ENCODE data around the gene MYCN. TPM values are rescaled to one million over a fixed set of nuclear protein-coding genes. Genes with fewer than 3 reads are reported as not detected.

Gene MYCN
- total RNA-seq, 4 donors from 2014 or later, result not detected

GRCh38 chr2:15953147-15953630 lies 12.8 kb downstream of the MYCN start:
- no peak for TF ChIP-seq CTCF (IDR thresholded peaks at IDR 0.05; ENCODE audit: low read depth)

GRCh38 chr2:15953891-15954680 lies 13.7 kb downstream of the MYCN start:
- no peak for TF ChIP-seq CTCF (IDR thresholded peaks at IDR 0.05; ENCODE audit: low read depth)

GRCh38 chr2:15954761-15955160 lies 14.4 kb downstream of the MYCN start:
- no peak for TF ChIP-seq CTCF (IDR thresholded peaks at IDR 0.05; ENCODE audit: low read depth)

GRCh38 chr2:15955232-15955988 lies 15.1 kb downstream of the MYCN start:
- TF ChIP-seq CTCF (IDR thresholded peaks at IDR 0.05; ENCODE audit: low read depth), result no peak

GRCh38 chr2:15956230-15956629 lies 15.9 kb downstream of the MYCN start:
- TF ChIP-seq CTCF (IDR thresholded peaks at IDR 0.05; ENCODE audit: low read depth), result no peak

GRCh38 chr2:15956751-15957736 lies 16.7 kb downstream of the MYCN start:
- TF ChIP-seq CTCF (IDR thresholded peaks at IDR 0.05; ENCODE audit: low read depth), result no peak

Data from subcutaneous adipose tissue (tissue), 4 donors.